H1 (cell line): ENCODE measurements around the gene RND3. TPM values are rescaled to one million over a fixed set of nuclear protein-coding genes. Genes with fewer than 3 reads are reported as not detected.

ENCODE experiments used
- CTCF ChIA-PET: fragments of 300-600 bp; sonication (Branson Sonifier 250); formaldehyde crosslinking; loops from one replicate; lab custom pipeline; 2021; ENCODE audit not compliant: partially characterized antibody; lab: Charles Lee
- POLR2A ChIA-PET: fragments of 300-600 bp; sonication (Branson Sonifier 250); formaldehyde crosslinking; loops from one replicate; lab custom pipeline; 2021; ENCODE audit warnings: inconsistent platforms; ENCODE audit not compliant: partially characterized antibody; lab: Charles Lee
- DNase-seq, 2 experiments: peaks; one replicate each; pipeline versions ENCODE4 v3.0.0 to v3.0.0-alpha.2; 2010 to 2022; ENCODE audit warnings: low spot score in 2 of 2, low read depth in 1 of 2, mixed read lengths in 1 of 2
- FAIRE-seq: peaks from 2 replicates; lab custom pipeline; 2011; peaks lifted over from hg19 to GRCh38; lab: Jason Lieb, UNC
- H2AFZ ChIP-seq: 2 replicates; pipeline ENCODE4 v1.8.1; 2012; ENCODE audit warnings: low read length, inconsistent platforms
- H2AK5ac ChIP-seq: 2 replicates; pipeline ENCODE4 v1.6.1; 2013; ENCODE audit warnings: low read depth, low read length
- H2BK120ac ChIP-seq: replicated peaks from 2 replicates; pipeline ENCODE3; 2013; ENCODE audit warnings: low read depth, low read length, inconsistent platforms
- H2BK12ac ChIP-seq: 2 replicates; pipeline ENCODE4 v1.6.1; 2013; ENCODE audit warnings: low read depth, low read length
- H2BK15ac ChIP-seq: 2 replicates; pipeline ENCODE4 v1.6.1; 2013; ENCODE audit warnings: low read length
- H2BK20ac ChIP-seq: 2 replicates; pipeline ENCODE4 v1.6.1; 2013; ENCODE audit warnings: low read length
- H2BK5ac ChIP-seq: 2 replicates; pipeline ENCODE4 v1.6.1; 2013; ENCODE audit warnings: low read depth, low read length
- H3K14ac ChIP-seq: 2 replicates; pipeline ENCODE4 v1.6.1; 2013; ENCODE audit warnings: inconsistent platforms; ENCODE audit not compliant: insufficient read length
- H3K18ac ChIP-seq: 2 replicates; pipeline ENCODE4 v1.6.1; 2013; ENCODE audit warnings: low read length; ENCODE audit errors: extremely low read depth
- H3K23ac ChIP-seq: 2 replicates; pipeline ENCODE4 v1.6.1; 2013; ENCODE audit warnings: inconsistent platforms; ENCODE audit not compliant: insufficient read length
- H3K23me2 ChIP-seq: 2 replicates; pipeline ENCODE4 v1.6.1; 2013; ENCODE audit warnings: low read depth, low read length
- H3K27ac ChIP-seq: 2 replicates; pipeline ENCODE4 v1.6.1; 2011; ENCODE audit warnings: low read depth, low read length, inconsistent platforms
- H3K27me3 ChIP-seq, 4 experiments: replicated peaks in 1 of 4; 1 replicate in 1 of 4; 2 replicates in 3 of 4; pipeline versions ENCODE4 v1.6.1 to v1.8.1; 2011 to 2013; ENCODE audit warnings: low read length in 3 of 4, mild to moderate bottlenecking in 3 of 4, inconsistent platforms in 2 of 4, mixed read lengths in 2 of 4, moderate library complexity in 1 of 4; ENCODE audit not compliant: control insufficient read depth in 3 of 4, insufficient read depth in 3 of 4; ENCODE audit errors: extremely low read depth in 1 of 4
- H3K36me3 ChIP-seq, 4 experiments: 2 replicates each; pipeline versions ENCODE4 v1.6.1 to v1.8.1; 2011 to 2013; ENCODE audit warnings: mild to moderate bottlenecking in 4 of 4, low read length in 3 of 4, moderate library complexity in 2 of 4, control low read depth in 1 of 4, inconsistent platforms in 1 of 4; ENCODE audit not compliant: insufficient read depth in 4 of 4, control insufficient read depth in 2 of 4
- H3K4ac ChIP-seq: replicated peaks from 2 replicates; pipeline ENCODE3; 2013; ENCODE audit warnings: low read length, low read depth, mixed read lengths, inconsistent platforms; ENCODE audit not compliant: insufficient read length
- H3K4me1 ChIP-seq, 4 experiments: replicated peaks in 1 of 4; 1 replicate in 1 of 4; 2 replicates in 3 of 4; pipeline versions ENCODE4 v1.6.1 to v1.8.1; 2011 to 2013; ENCODE audit warnings: low read length in 3 of 4, inconsistent platforms in 2 of 4, mixed read lengths in 1 of 4; ENCODE audit not compliant: insufficient read depth in 4 of 4, control insufficient read depth in 3 of 4
- H3K4me2 ChIP-seq, 2 experiments: 2 replicates each; pipeline versions ENCODE4 v1.6.1 to v1.8.1; 2011 to 2013; ENCODE audit warnings: low read depth in 2 of 2, low read length in 2 of 2, control low read depth in 1 of 2, inconsistent platforms in 1 of 2, mild to moderate bottlenecking in 1 of 2; ENCODE audit not compliant: insufficient read depth in 1 of 2
- H3K4me3 ChIP-seq, 4 experiments: fragments of 200-600, 300-600 bp in 1 of 4; sonication (generic), shearing (Covaris generic), sonication (Bioruptor Twin) in 1 of 4; 2 replicates each; pipeline versions ENCODE4 v1.5.1 to v1.8.1; 2011 to 2016; ENCODE audit warnings: low read length in 4 of 4, low read depth in 3 of 4, control low read depth in 2 of 4, inconsistent platforms in 2 of 4, mild to moderate bottlenecking in 2 of 4, mixed read lengths in 1 of 4, moderate library complexity in 1 of 4; ENCODE audit not compliant: insufficient read depth in 2 of 4; ENCODE audit errors: extremely low read depth in 1 of 4
- H3K56ac ChIP-seq: replicated peaks from 2 replicates; pipeline ENCODE3; 2013; ENCODE audit warnings: low read depth, mild to moderate bottlenecking, mixed read lengths, low read length, inconsistent platforms; ENCODE audit not compliant: insufficient read length
- H3K79me1 ChIP-seq: 2 replicates; pipeline ENCODE4 v1.6.1; 2013; ENCODE audit warnings: low read depth, low read length, control low read depth
- H3K79me2 ChIP-seq, 2 experiments: 2 replicates each; pipeline versions ENCODE4 v1.6.1 to v1.8.1; 2012 to 2013; ENCODE audit warnings: low read length in 2 of 2, mild to moderate bottlenecking in 2 of 2, inconsistent platforms in 1 of 2; ENCODE audit not compliant: insufficient read depth in 2 of 2, control insufficient read depth in 1 of 2
- H3K9ac ChIP-seq, 4 experiments: replicated peaks in 1 of 4; 1 replicate in 1 of 4; 2 replicates in 3 of 4; pipeline versions ENCODE4 v1.6.1 to v1.8.1; 2011 to 2013; ENCODE audit warnings: low read depth in 3 of 4, low read length in 3 of 4, control low read depth in 2 of 4, mild to moderate bottlenecking in 2 of 4, moderate library complexity in 2 of 4, inconsistent platforms in 1 of 4; ENCODE audit errors: extremely low read depth in 1 of 4
- H3K9me3 ChIP-seq, 2 experiments: 2 replicates each; pipeline versions ENCODE4 v1.6.1 to v1.8.1; 2012 to 2013; ENCODE audit warnings: mild to moderate bottlenecking in 2 of 2, moderate library complexity in 2 of 2, control low read depth in 1 of 2, inconsistent platforms in 1 of 2, low read depth in 1 of 2, low read length in 1 of 2, mixed read lengths in 1 of 2; ENCODE audit not compliant: insufficient read depth in 2 of 2
- H4K20me1 ChIP-seq, 2 experiments: replicated peaks in 1 of 2; 2 replicates each; pipeline versions ENCODE3 to v1.8.1; 2011 to 2013; ENCODE audit warnings: inconsistent platforms in 2 of 2, low read length in 2 of 2, mild to moderate bottlenecking in 1 of 2; ENCODE audit not compliant: insufficient read depth in 2 of 2, control insufficient read depth in 1 of 2
- H4K5ac ChIP-seq: 2 replicates; pipeline ENCODE4 v1.6.1; 2013; ENCODE audit warnings: low read length, low read depth, mixed read lengths, inconsistent platforms; ENCODE audit not compliant: insufficient read length
- H4K8ac ChIP-seq: 2 replicates; pipeline ENCODE4 v1.8.0; 2013; ENCODE audit warnings: mild to moderate bottlenecking, moderate library complexity, low read length, inconsistent platforms; ENCODE audit not compliant: insufficient read depth; ENCODE audit errors: extremely low read depth
- H4K91ac ChIP-seq: replicated peaks from 2 replicates; pipeline ENCODE3; 2013; ENCODE audit warnings: low read length, mixed read lengths, inconsistent platforms; ENCODE audit not compliant: insufficient read length
- ATF3 ChIP-seq: IDR thresholded peaks from 2 replicates; pipeline ENCODE4 v1.6.1; 2011; ENCODE audit warnings: low read depth, mild to moderate bottlenecking, low read length; ENCODE audit not compliant: insufficient read depth
- BCL11A ChIP-seq, 2 experiments: IDR thresholded peaks; one replicate each; pipeline ENCODE4 v1.6.1; 2011; ENCODE audit warnings: low read depth in 2 of 2, low read length in 2 of 2, mild to moderate bottlenecking in 2 of 2
- BRCA1 ChIP-seq: IDR thresholded peaks from 2 replicates; pipeline ENCODE4 v1.6.1; 2012; ENCODE audit warnings: low read depth, low read length, improper control_type of control experiment
- CBX5 ChIP-seq: fragments of 300-800, 300-1000 bp; sonication (generic); IDR thresholded peaks from 2 replicates; pipeline ENCODE4 v1.7.1; 2016; ENCODE audit warnings: antibody characterized with exemption, low read length, low read depth
- CREB1 ChIP-seq: IDR thresholded peaks from 2 replicates; pipeline ENCODE4 v1.6.1; 2012; ENCODE audit warnings: inconsistent platforms
- EGR1 ChIP-seq: IDR thresholded peaks from 2 replicates; pipeline ENCODE4 v1.6.1; 2011; ENCODE audit warnings: low read depth, low read length, borderline replicate concordance
- FOSL1 ChIP-seq: IDR thresholded peaks from 2 replicates; pipeline ENCODE4 v1.6.1; 2011; ENCODE audit warnings: mild to moderate bottlenecking, low read depth, low read length, moderate library complexity; ENCODE audit not compliant: insufficient read depth
- KDM1A ChIP-seq: fragments of 200-600, 300-600 bp; sonication (generic); IDR thresholded peaks from 2 replicates; pipeline ENCODE4 v1.7.1; 2016; ENCODE audit warnings: mild to moderate bottlenecking, low read length, borderline replicate concordance
- PHF8 ChIP-seq: fragments of 200-600 bp; sonication (generic); conservative IDR thresholded peaks from 2 replicates; pipeline ENCODE4 v1.7.1; 2012; ENCODE audit warnings: low read depth, mild to moderate bottlenecking, inconsistent platforms, low read length, moderate library complexity
- SUZ12 ChIP-seq: fragments of 200-600 bp; sonication (generic); IDR thresholded peaks from 2 replicates; pipeline ENCODE4 v1.6.1; 2012; ENCODE audit warnings: mild to moderate bottlenecking, inconsistent platforms, low read length, moderate library complexity, mixed read lengths
- WGBS, 2 experiments: shearing (Covaris generic) in 1 of 2; methylation state at CpG; one replicate each; pipeline versions ENCODE4 v1.1.6 to v1.1.7; 2013 to 2015; ENCODE audit warnings: low lambda C conversion rate in 2 of 2, mixed read lengths in 2 of 2, inconsistent platforms in 1 of 2, low coverage in 1 of 2, missing lambda C conversion rate in 1 of 2; ENCODE audit not compliant: insufficient replicate concordance in 2 of 2, insufficient coverage in 1 of 2, insufficient read length in 1 of 2; ENCODE audit errors: extremely low coverage in 1 of 2, missing lambda C conversion rate in 1 of 2; 5-methylcytosine and 5-hydroxymethylcytosine counted together
- polyA plus RNA-seq, 7 experiments: library from polyadenylated mRNA; depleted of rRNA in 3 of 7; stranded (reverse) in 5 of 7; unstranded in 2 of 7; fragments of >200 nt in 5 of 7; fragments of 200-250 nt in 2 of 7; gene quantifications; 1 replicate in 5 of 7; 2 replicates in 1 of 7; 4 replicates in 1 of 7; pipeline versions ENCODE4 v1.2.1 to v1.2.3, GENCODE V29; 2011 to 2013; ENCODE audit warnings: missing spikeins in 2 of 7, mixed read lengths in 2 of 7
- total RNA-seq: library from RNA; stranded (reverse); fragmentation: NEBNext Ultra II Directional; extraction: Animal tissue kit (Norgen Biotek cat#: 25700); gene quantifications from 2 replicates; pipeline ENCODE4 v1.2.1, GENCODE V29; 2021

The RND3 gene
- total and polyA plus RNA-seq, 2 of the 8 experiments (the other 6 are each of a cell fraction or from before 2014, with no cell fraction given) = 12.2 to 25.6 TPM

- Histone ChIP-seq H2BK12ac (no peak overlapping the region), H3K27ac (no peak overlapping the region), H4K8ac (no peak overlapping the region), H3K79me1 (no peaks in the 10 kb centered on the region), H3K27me3 (no peaks in the 10 kb centered on the region), H3K23ac (no peak overlapping the region), H3K4ac (no peak overlapping the region), H2BK15ac (no peak overlapping the region), H3K9ac (no peak overlapping the region), H2BK120ac (no peak overlapping the region), H3K79me2 (no peaks in the 10 kb centered on the region), H3K14ac (no peak overlapping the region), H3K23me2 (no peaks in the 10 kb centered on the region), H4K5ac (no peak overlapping the region), H2AFZ (no peak overlapping the region), H2BK5ac (no peak overlapping the region), H3K56ac (no peak overlapping the region), H3K4me1 (no peaks in the 10 kb centered on the region), H4K91ac (no peak overlapping the region), H2BK20ac (no peak overlapping the region), H4K20me1 (peaks cover 0 to under 1% of the 10 kb centered on the region in 2 experiments), H2AK5ac (no peak overlapping the region), H3K4me2 (no peak overlapping the region), H3K4me3 (no peak overlapping the region), H3K18ac (no peak overlapping the region), H3K36me3 (peaks cover 0 to 33% (median 27%) of the 10 kb centered on the region in 4 experiments; a peak in 7 of 8 replicates), H3K9me3 (no peaks in the 10 kb centered on the region)
- TF ChIP-seq SUZ12 (no peak), PHF8 (no peak), KDM1A (no peak), FOSL1 (no peak), CREB1 (no peak), EGR1 (no peak), BCL11A (IDR thresholded peaks at IDR 0.05; ENCODE audit: low read depth in 2 of 2, low read length in 2 of 2) (no peak), CBX5 (no peak), ATF3 (no peak), BRCA1 (no peak)
- POLR2A ChIA-PET = interaction anchor here (2.7 kb wide), 1 partner anchor 12 kb away, joined by 13 read pairs; no protein-coding TSS in a partner anchor
- FAIRE-seq (no peak), DNase-seq (no peak)
- 81% methylated on average over 5 of the region's 5 CpGs; no CpG with 5 or more reads in 1 of the 2 experiments for whole genome bisulfite sequencing, 2 experiments
- CTCF ChIA-PET = interaction anchor here (0.5 to 1.9 kb wide), 5 partner anchors 9 to 772 kb away, joined by 3 to 7 read pairs (median 4); no protein-coding TSS in a partner anchor
Measured at GRCh38 chr2:150466741-150467620, 20.5 kb downstream of the RND3 start.
